Stimulated activated CD4-positive, alpha-beta T cell treated with anti-CD3 and anti-CD28 coated beads, Interleukin-2, amount 100 ng/mL, for 24 hours (primary cell): ENCODE results near the gene APCDD1.
A peak's percentile ranks its signal among the peaks of the same experiment; 100 is the strongest.
"Not testable (repeated sequence)": the region's sequence is repeated elsewhere in the genome, so short reads cannot be mapped to it uniquely, and the experiment has no call there.

ENCODE experiments used
- DNase-seq, 2 donors: peaks; one replicate each; pipeline ENCODE4 v3.0.0-alpha.2; 2020

APCDD1 gene

GRCh38 chr18:10463741-10464140 lies 9.3 kb downstream of the APCDD1 start:
- no peak for DNase-seq

- DNase-seq, result not testable (repeated sequence)
These were observed 9.8 kb downstream of the APCDD1 start for GRCh38 chr18:10464161-10464648.

GRCh38 chr18:10465174-10465939 lies 10.9 kb downstream of the APCDD1 start:
- DNase-seq, result no peak

- no peak for DNase-seq
These were observed 16.0 kb downstream of the APCDD1 start for GRCh38 chr18:10470429-10470828.

- no peak for DNase-seq
These were observed 17.1 kb downstream of the APCDD1 start for GRCh38 chr18:10471574-10471973.

GRCh38 chr18:10473132-10473531 lies 18.7 kb downstream of the APCDD1 start:
- DNase-seq, result no peak

- DNase-seq, result no peak
These were observed 19.9 kb downstream of the APCDD1 start for GRCh38 chr18:10474309-10474708.

GRCh38 chr18:10475276-10475653 lies 20.8 kb downstream of the APCDD1 start:
- no peak for DNase-seq

GRCh38 chr18:10475654-10476291 lies 21.3 kb downstream of the APCDD1 start:
- no peak for DNase-seq

GRCh38 chr18:10476338-10476791 lies 21.9 kb downstream of the APCDD1 start:
- no peak for DNase-seq

- DNase-seq, result no peak
These were observed 22.9 kb downstream of the APCDD1 start for GRCh38 chr18:10477121-10477862.

- no peak for DNase-seq
These were observed 23.4 kb downstream of the APCDD1 start for GRCh38 chr18:10477863-10478260.

- no peak for DNase-seq
These were observed 27.4 kb downstream of the APCDD1 start for GRCh38 chr18:10481831-10482230.

- no peak for DNase-seq
These were observed 28.0 kb downstream of the APCDD1 start for GRCh38 chr18:10482363-10482984.

GRCh38 chr18:10482985-10483949 lies 28.8 kb downstream of the APCDD1 start:
- DNase-seq, result no peak

- no peak for DNase-seq
These were observed 31.0 kb downstream of the APCDD1 start for GRCh38 chr18:10485475-10485874.

GRCh38 chr18:10486362-10486761 lies 31.9 kb downstream of the APCDD1 start:
- DNase-seq, result no peak

- DNase-seq, result no peak
These were observed 32.7 kb downstream of the APCDD1 start for GRCh38 chr18:10487154-10487553.

- DNase-seq, result no peak
These were observed 33.6 kb downstream of the APCDD1 start for GRCh38 chr18:10488017-10488416.

GRCh38 chr18:10490401-10491165 lies 36.1 kb downstream of the APCDD1 start:
- DNase-seq, result peak; percentile 50 to 60

GRCh38 chr18:10495936-10496335 lies 41.5 kb downstream of the APCDD1 start:
- no peak for DNase-seq
